ENCODE data around the gene UBE2B. TPM values are rescaled to one million over a fixed set of nuclear protein-coding genes. Genes with fewer than 3 reads are reported as not detected.

Gene UBE2B
- total RNA-seq, 1 experiment from 2014 or later = 97.8 TPM

GRCh38 chr5:134438721-134439123, 67.4 kb downstream of the UBE2B start:
- intact Hi-C loops (cut with micrococcal nuclease; ENCODE audit: unreplicated experiment) (no loop called here), in situ Hi-C loops (cut with HindIII; ENCODE audit: low pct_unique_long_range_greater_than_20kb, low sequenced_read_pairs) (no loop called here)
- DNase-seq (ENCODE audit: low read depth, low spot score) = no peak
- ChIA-PET CTCF (no interaction called here), POLR2A (no interaction called here)
- H3K36me3 ChIP-seq (ENCODE audit: control insufficient read depth, insufficient read depth, low read length) = no peaks in the 10 kb centered on the region
- no peak overlapping the region for H3K27ac ChIP-seq (ENCODE audit: low read length)
- H3K9me3 ChIP-seq (ENCODE audit: control insufficient read depth, insufficient read depth, low read depth, low read length) = no peaks in the 10 kb centered on the region
- ATAC-seq = no peak
- H3K4me3 ChIP-seq (ENCODE audit: low read depth in 2 of 2, low read length in 2 of 2) = no peak overlapping the region
- no peaks in the 10 kb centered on the region for H3K27me3 ChIP-seq (ENCODE audit: control insufficient read depth, insufficient read depth, low read length)
- TF ChIP-seq TCF7L2 (IDR thresholded peaks at IDR 0.05; ENCODE audit: low read depth, low read length) = no peak
- TF ChIP-seq SIN3A (IDR thresholded peaks at IDR 0.05; ENCODE audit: borderline replicate concordance, insufficient read depth, low read depth, low read length) = no peak
- TF ChIP-seq CTCF (IDR thresholded peaks at IDR 0.05) = no peak
- TF ChIP-seq POLR2AphosphoS5 (IDR thresholded peaks at IDR 0.05; ENCODE audit: low read depth, low read length) = no peak
- no peak for TF ChIP-seq REST (IDR thresholded peaks at IDR 0.05; ENCODE audit: insufficient read depth in 1 of 2, low read depth in 2 of 2, low read length in 1 of 2)
- no TSS peak for BruUV-seq (replicated peaks)
- H3K4me1 ChIP-seq (ENCODE audit: control insufficient read depth, insufficient read depth, low read length) = peaks cover 25% of the 10 kb centered on the region

GRCh38 chr5:134439210-134439654, 67.9 kb downstream of the UBE2B start:
- CTCF ChIA-PET = no interaction called here
- no peak overlapping the region for H3K4me3 ChIP-seq (ENCODE audit: low read depth in 2 of 2, low read length in 2 of 2)
- no peaks in the 10 kb centered on the region for H3K27me3 ChIP-seq (ENCODE audit: control insufficient read depth, insufficient read depth, low read length)
- BruUV-seq (replicated peaks) = no TSS peak
- no peak for TF ChIP-seq TCF7L2 (IDR thresholded peaks at IDR 0.05; ENCODE audit: low read depth, low read length)
- no peak for TF ChIP-seq REST (IDR thresholded peaks at IDR 0.05; ENCODE audit: insufficient read depth in 1 of 2, low read depth in 2 of 2, low read length in 1 of 2)
- no peak for TF ChIP-seq SIN3A (IDR thresholded peaks at IDR 0.05; ENCODE audit: borderline replicate concordance, insufficient read depth, low read depth, low read length)
- no peak for TF ChIP-seq CTCF (IDR thresholded peaks at IDR 0.05)
- TF ChIP-seq POLR2AphosphoS5 (IDR thresholded peaks at IDR 0.05; ENCODE audit: low read depth, low read length) = no peak
- H3K4me1 ChIP-seq (ENCODE audit: control insufficient read depth, insufficient read depth, low read length) = peaks cover 25% of the 10 kb centered on the region
- H3K9me3 ChIP-seq (ENCODE audit: control insufficient read depth, insufficient read depth, low read depth, low read length) = no peaks in the 10 kb centered on the region
- in situ Hi-C loops (cut with HindIII; ENCODE audit: low pct_unique_long_range_greater_than_20kb, low sequenced_read_pairs) = no loop called here
- POLR2A ChIA-PET = no interaction called here
- DNase-seq (ENCODE audit: low read depth, low spot score) (no peak), ATAC-seq (no peak)
- H3K36me3 ChIP-seq (ENCODE audit: control insufficient read depth, insufficient read depth, low read length) = no peaks in the 10 kb centered on the region
- intact Hi-C loops (cut with micrococcal nuclease; ENCODE audit: unreplicated experiment) = no loop called here
- no peak overlapping the region for H3K27ac ChIP-seq (ENCODE audit: low read length)
